Measurements from ENCODE around the gene EIF3B. TPM values are rescaled to one million over a fixed set of nuclear protein-coding genes. Genes with fewer than 3 reads are reported as not detected.

Gene EIF3B
- total RNA-seq, 4 donors from 2014 or later: 76.8 to 151 (median 102) TPM

DNA sequence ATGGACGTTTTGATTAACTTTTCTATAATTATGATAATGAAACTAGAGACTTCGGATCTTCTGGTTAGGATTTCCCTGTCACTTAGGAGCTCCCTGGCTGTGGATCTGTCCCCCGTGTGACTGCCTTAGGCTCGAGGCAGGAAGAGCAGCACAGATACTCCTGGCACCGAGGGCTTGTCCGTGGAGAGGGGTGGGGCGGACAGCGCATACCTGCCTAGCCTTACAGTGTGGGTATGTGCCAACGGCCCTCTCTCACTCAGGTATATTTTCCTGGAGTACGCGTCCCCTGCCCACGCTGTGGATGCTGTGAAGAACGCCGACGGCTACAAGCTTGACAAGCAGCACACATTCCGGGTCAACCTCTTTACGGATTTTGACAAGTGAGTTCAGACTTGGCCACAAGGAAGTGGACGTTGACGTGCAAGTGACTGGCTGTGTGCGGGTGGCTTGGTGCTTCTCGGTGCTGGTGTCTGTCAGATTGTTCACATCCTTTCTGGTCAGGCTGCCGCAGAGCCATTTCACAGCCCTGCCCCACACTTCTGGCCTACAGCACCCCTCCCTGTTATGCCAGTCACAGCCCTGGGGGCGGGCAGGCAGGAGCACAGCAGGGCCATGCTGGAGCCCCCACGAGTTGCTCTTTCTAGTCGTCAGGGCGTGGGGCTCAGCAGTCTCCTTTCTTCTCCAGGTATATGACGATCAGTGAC is 7.9 kb downstream of the EIF3B start:
- TF ChIP-seq, protein P1, sequence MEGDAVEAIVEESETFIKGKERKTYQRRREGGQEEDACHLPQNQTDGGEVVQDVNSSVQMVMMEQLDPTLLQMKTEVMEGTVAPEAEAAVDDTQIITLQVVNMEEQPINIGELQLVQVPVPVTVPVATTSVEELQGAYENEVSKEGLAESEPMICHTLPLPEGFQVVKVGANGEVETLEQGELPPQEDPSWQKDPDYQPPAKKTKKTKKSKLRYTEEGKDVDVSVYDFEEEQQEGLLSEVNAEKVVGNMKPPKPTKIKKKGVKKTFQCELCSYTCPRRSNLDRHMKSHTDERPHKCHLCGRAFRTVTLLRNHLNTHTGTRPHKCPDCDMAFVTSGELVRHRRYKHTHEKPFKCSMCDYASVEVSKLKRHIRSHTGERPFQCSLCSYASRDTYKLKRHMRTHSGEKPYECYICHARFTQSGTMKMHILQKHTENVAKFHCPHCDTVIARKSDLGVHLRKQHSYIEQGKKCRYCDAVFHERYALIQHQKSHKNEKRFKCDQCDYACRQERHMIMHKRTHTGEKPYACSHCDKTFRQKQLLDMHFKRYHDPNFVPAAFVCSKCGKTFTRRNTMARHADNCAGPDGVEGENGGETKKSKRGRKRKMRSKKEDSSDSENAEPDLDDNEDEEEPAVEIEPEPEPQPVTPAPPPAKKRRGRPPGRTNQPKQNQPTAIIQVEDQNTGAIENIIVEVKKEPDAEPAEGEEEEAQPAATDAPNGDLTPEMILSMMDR (IDR thresholded peaks at IDR 0.05; ENCODE audit: low read depth): no peak

DNA sequence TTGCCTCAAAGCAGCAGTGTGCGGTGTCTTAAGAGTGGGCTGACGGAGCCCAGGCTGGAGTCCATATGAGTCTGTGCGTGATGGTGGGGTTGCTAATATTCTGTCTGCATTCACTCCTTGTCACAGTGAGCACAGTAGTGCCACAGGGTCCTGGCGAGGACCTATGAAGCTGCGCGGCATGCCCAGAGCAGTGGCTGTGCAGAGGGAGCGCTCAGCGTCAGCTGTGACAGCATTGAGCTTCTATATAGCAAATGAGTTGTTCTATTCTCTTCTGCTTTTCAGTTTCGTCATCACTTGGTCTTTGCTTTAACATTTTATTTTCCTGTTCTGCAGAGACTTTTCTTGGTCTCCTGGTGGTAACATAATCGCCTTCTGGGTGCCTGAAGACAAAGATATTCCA is 14.5 kb downstream of the EIF3B start:
- TF ChIP-seq, protein P1 (IDR thresholded peaks at IDR 0.05; ENCODE audit: low read depth): no peak

DNA sequence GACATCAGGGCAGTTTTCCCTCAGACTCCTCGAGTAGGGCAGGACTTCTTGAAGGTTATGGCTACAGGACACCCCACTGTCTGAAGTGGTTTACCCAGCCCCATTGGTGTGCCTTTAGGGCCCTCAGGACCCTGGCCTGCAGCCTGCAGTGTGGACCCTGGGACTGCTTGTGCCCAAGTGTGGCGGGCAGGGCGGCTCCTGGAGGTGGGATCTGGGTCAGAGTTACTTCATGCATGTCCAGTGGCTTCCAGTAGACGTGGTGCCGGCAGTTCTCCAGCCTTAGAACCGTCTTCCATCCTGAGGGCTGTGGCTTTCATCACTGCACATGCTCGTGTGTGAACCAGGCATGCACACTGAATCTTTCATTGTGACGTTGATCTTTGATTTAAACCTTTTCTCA is 16.7 kb downstream of the EIF3B start:
- TF ChIP-seq, protein P1 (IDR thresholded peaks at IDR 0.05; ENCODE audit: low read depth): no peak

DNA sequence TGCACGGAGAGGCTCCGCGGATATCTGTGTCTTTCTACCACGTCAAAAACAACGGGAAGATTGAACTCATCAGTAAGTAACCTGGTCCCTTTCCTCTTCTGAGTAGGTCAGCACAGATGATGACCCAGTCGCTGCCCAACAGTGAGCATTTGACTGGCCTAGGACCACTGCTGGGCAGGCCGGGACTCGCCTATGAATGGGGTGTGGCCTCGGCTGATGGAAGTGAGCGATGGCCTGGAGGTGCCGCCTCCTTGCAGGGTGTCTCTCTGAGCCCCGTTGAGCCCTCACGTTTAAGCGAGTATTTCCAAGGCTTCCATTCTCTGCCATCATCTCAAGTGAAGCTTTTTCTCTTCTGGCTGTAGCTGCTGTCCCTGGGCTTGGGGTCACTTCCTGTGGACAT is 18.1 kb downstream of the EIF3B start:
- TF ChIP-seq, protein P1 (IDR thresholded peaks at IDR 0.05; ENCODE audit: low read depth): no peak

DNA sequence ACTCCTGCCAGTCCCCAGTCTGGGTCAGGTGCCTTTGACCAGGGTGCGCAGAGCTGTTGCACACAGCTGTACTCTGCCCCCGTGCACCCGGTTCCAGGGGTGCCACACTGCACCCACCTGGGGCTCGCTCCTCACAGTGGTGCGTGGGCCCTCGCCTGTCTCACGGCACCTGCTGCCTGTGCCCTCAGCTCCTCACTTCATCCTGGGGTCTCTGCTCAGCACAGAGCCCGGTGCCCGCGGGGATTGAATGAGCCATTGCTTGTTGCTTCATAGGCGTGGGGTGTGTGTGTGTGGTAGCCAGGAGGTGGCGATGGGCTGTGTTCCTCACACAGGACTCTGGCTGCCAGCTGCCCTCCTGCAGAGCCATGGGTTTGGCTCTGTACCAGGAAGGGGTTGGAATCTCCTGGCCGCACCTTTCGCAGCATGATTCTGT is 18.5 kb downstream of the EIF3B start:
- TF ChIP-seq, protein P1 (IDR thresholded peaks at IDR 0.05; ENCODE audit: low read depth): no peak

DNA sequence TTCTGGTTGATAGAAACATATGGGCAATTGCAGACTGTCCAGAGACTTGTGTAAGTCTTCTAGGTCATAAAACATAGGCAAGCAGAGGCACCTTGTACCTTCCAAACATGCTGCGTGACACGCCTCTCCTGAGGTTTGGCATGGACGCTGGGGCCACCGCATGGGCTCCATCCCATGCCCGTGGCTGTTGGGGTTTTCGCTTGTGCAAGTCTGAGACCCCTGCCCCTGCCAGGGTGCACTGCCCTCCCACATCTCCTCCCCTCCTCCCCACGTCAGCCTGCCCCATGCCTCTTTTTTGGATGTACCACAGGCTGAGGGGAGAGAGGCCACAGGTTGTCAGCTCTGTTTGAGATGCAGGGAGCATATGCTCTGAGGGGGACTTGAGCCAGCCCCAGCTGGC is 19.0 kb downstream of the EIF3B start:
- TF ChIP-seq, protein P1 (IDR thresholded peaks at IDR 0.05; ENCODE audit: low read depth): no peak

DNA sequence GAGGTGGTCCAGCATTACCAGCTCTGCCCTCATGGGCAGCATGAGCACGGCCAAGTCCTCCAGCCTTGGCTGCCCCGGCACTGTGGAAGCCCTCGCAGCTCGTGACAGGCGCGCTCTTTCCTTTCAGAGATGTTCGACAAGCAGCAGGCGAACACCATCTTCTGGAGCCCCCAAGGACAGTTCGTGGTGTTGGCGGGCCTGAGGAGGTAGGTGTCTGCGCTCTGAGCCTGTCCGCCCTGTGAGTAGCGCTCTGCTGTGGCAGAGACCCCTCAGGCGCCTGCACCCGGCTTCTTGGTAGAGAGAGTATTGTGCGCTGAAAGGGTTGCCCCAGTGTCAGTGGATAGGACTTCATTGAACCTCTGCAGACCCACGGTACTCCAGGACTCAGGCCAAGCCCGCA is 19.8 kb downstream of the EIF3B start:
- TF ChIP-seq, protein P1 (IDR thresholded peaks at IDR 0.05; ENCODE audit: low read depth): no peak
